Measurements from ENCODE around the gene SALL4.
"Not testable (repeated sequence)": the region's sequence is repeated elsewhere in the genome, so short reads cannot be mapped to it uniquely, and the experiment has no call there.

The SALL4 gene

GRCh38 chr20:51763965-51764602, 38.2 kb downstream of the SALL4 start:
- DNase-seq, result no peak
- ATAC-seq, result no peak

- no peak for DNase-seq
- no peak for ATAC-seq
These were observed 41.3 kb downstream of the SALL4 start for GRCh38 chr20:51760905-51761546.

- DNase-seq, result no peak
- no peak for ATAC-seq
These were observed 42.4 kb downstream of the SALL4 start for GRCh38 chr20:51759769-51760510.

- ATAC-seq, result no peak
- DNase-seq, result no peak
These were observed 43.3 kb downstream of the SALL4 start for GRCh38 chr20:51758978-51759544.

GRCh38 chr20:51757226-51757625, 45.1 kb downstream of the SALL4 start:
- DNase-seq (no peak), ATAC-seq (no peak)

GRCh38 chr20:51756653-51757052, 45.7 kb downstream of the SALL4 start:
- DNase-seq (no peak), ATAC-seq (no peak)

- ATAC-seq, DNase-seq: not testable (repeated sequence)
These were observed 49.1 kb downstream of the SALL4 start for GRCh38 chr20:51753220-51753619.

- ATAC-seq (no peak), DNase-seq (no peak)
These were observed 49.9 kb downstream of the SALL4 start for GRCh38 chr20:51752343-51752951.

- DNase-seq, result no peak
- no peak for ATAC-seq
These were observed 51.4 kb downstream of the SALL4 start for GRCh38 chr20:51750770-51751388.

- peak; percentile 46 for DNase-seq
- ATAC-seq, result peak; percentile 81
These were observed 52.1 kb downstream of the SALL4 start for GRCh38 chr20:51750037-51750769.

GRCh38 chr20:51749674-51750036, 52.7 kb downstream of the SALL4 start:
- DNase-seq (no peak), ATAC-seq (no peak)

GRCh38 chr20:51747182-51747911, 55.0 kb downstream of the SALL4 start:
- no peak for ATAC-seq
- no peak for DNase-seq

- DNase-seq (no peak), ATAC-seq (no peak)
These were observed 56.5 kb downstream of the SALL4 start for GRCh38 chr20:51745804-51746203.

- ATAC-seq, result no peak
- no peak for DNase-seq
These were observed 61.5 kb downstream of the SALL4 start for GRCh38 chr20:51740838-51741237.

- not testable (repeated sequence) for DNase-seq, ATAC-seq
These were observed 62.0 kb downstream of the SALL4 start for GRCh38 chr20:51740308-51740707.

- ATAC-seq, result no peak
- no peak for DNase-seq
These were observed 62.5 kb downstream of the SALL4 start for GRCh38 chr20:51739722-51740249.

GRCh38 chr20:51738877-51739447, 63.4 kb downstream of the SALL4 start:
- DNase-seq (no peak), ATAC-seq (no peak)

- ATAC-seq, DNase-seq: not testable (repeated sequence)
These were observed 64.1 kb downstream of the SALL4 start for GRCh38 chr20:51738261-51738660.

- DNase-seq (no peak), ATAC-seq (no peak)
These were observed 65.4 kb downstream of the SALL4 start for GRCh38 chr20:51736947-51737346.
